HG02852 (cell line): ENCODE measurements around the gene NSFL1C.
"Not testable (repeated sequence)": the region's sequence is repeated elsewhere in the genome, so short reads cannot be mapped to it uniquely, and the experiment has no call there.

Experiments
- ATAC-seq: cut with Tn5 transposase; IDR thresholded peaks from one replicate; pipeline ENCODE4 v1.9.1; 2021; ENCODE audit warnings: mild to moderate bottlenecking, moderate library complexity; ENCODE audit not compliant: unreplicated experiment

Gene NSFL1C

GRCh38 chr20:1466211-1467081 is at the start of gene NSFL1C:
NSFL1C (minus strand) TSS chr20:1466849; CDS start chr20:1466824, 25 bp downstream.
- ATAC-seq: peak; percentile 87

- ATAC-seq: no peak
Measured at GRCh38 chr20:1513801-1514200, 47.2 kb upstream of the NSFL1C start.

- ATAC-seq: no peak
Measured at GRCh38 chr20:1509237-1509636, 42.6 kb upstream of the NSFL1C start.

GRCh38 chr20:1508574-1508973 is 41.9 kb upstream of the NSFL1C start:
- no peak for ATAC-seq

- ATAC-seq: no peak
Measured at GRCh38 chr20:1507276-1507675, 40.6 kb upstream of the NSFL1C start.

- ATAC-seq: no peak
Measured at GRCh38 chr20:1505871-1506270, 39.2 kb upstream of the NSFL1C start.

- ATAC-seq: no peak
Measured at GRCh38 chr20:1505361-1505760, 38.7 kb upstream of the NSFL1C start.

GRCh38 chr20:1503564-1504227 is 37.0 kb upstream of the NSFL1C start:
- ATAC-seq: peak; percentile 99

- ATAC-seq: no peak
Measured at GRCh38 chr20:1500496-1500895, 33.8 kb upstream of the NSFL1C start.

- ATAC-seq: no peak
Measured at GRCh38 chr20:1499528-1500420, 33.1 kb upstream of the NSFL1C start.

GRCh38 chr20:1497371-1497770 is 30.7 kb upstream of the NSFL1C start:
- ATAC-seq: not testable (repeated sequence)

GRCh38 chr20:1496930-1497329 is 30.3 kb upstream of the NSFL1C start:
- no peak for ATAC-seq

- no peak for ATAC-seq
Measured at GRCh38 chr20:1494436-1494835, 27.8 kb upstream of the NSFL1C start.

GRCh38 chr20:1493536-1493935 is 26.9 kb upstream of the NSFL1C start:
- ATAC-seq: no peak

GRCh38 chr20:1491860-1492642 is 25.4 kb upstream of the NSFL1C start:
- ATAC-seq: no peak

- no peak for ATAC-seq
Measured at GRCh38 chr20:1491281-1491840, 24.7 kb upstream of the NSFL1C start, which contains the start of gene SIRPB2. SIRPB2 (minus strand) TSS chr20:1491420; CDS start chr20:1491359, 61 bp downstream.

GRCh38 chr20:1490643-1491195 is 24.1 kb upstream of the NSFL1C start:
- ATAC-seq: no peak

- no peak for ATAC-seq
Measured at GRCh38 chr20:1489764-1490436, 23.3 kb upstream of the NSFL1C start.

GRCh38 chr20:1489325-1489724 is 22.7 kb upstream of the NSFL1C start:
- ATAC-seq: no peak
